Body of pancreas (tissue), 4 donors: Measurements from ENCODE around the gene PLCH1. TPM values are rescaled to one million over a fixed set of nuclear protein-coding genes. Genes with fewer than 3 reads are reported as not detected.

Source experiments
- ATAC-seq: fragments of 150-250 bp; one replicate; pipeline ENCODE4 v1.9.1; 2016
- DNase-seq, 4 donors: peaks; one replicate each; pipeline ENCODE4 v3.0.0-alpha.2; 2019
- H3K27ac ChIP-seq, 4 donors: fragments of 200-600 bp; sonication (generic); 1 replicate in 3 of 4; 2 replicates in 1 of 4; pipeline versions ENCODE4 v1.5.1 to v1.6.1; 2016 to 2019; ENCODE audit warnings: mild to moderate bottlenecking in 1 of 4, mixed read lengths in 1 of 4, moderate library complexity in 1 of 4
- H3K27me3 ChIP-seq, 2 donors: fragments of 200-600 bp; sonication (generic); one replicate each; pipeline ENCODE4 v1.6.0; 2016; ENCODE audit warnings: mild to moderate bottlenecking in 1 of 2
- H3K36me3 ChIP-seq, 2 donors: fragments of 200-600 bp; sonication (generic); replicated peaks in 1 of 2; 2 replicates each; pipeline ENCODE4 v1.5.1; 2016; ENCODE audit warnings: low read depth in 2 of 2; ENCODE audit not compliant: insufficient read depth in 1 of 2
- H3K4me1 ChIP-seq: fragments of 200-600 bp; sonication (generic); one replicate; pipeline ENCODE4 v1.6.0; 2016
- H3K4me3 ChIP-seq, 2 donors: fragments of 200-600 bp; sonication (generic); 1 replicate in 1 of 2; 2 replicates in 1 of 2; pipeline ENCODE4 v1.5.1; 2016 to 2019
- H3K9me3 ChIP-seq, 3 donors: fragments of 200-600 bp; sonication (generic); 1 replicate in 2 of 3; 2 replicates in 1 of 3; pipeline ENCODE4 v1.5.1; 2016
- CTCF ChIP-seq, 7 experiments: fragments of 450-650 bp in 4 of 7; fragments of 200-600 bp in 3 of 7; sonication (generic) in 3 of 7; IDR thresholded peaks; one replicate each; pipeline ENCODE4 v1.5.1; 2016 to 2019; ENCODE audit warnings: antibody characterized with exemption in 7 of 7
- POLR2A ChIP-seq, 3 donors: fragments of 450-650 bp; IDR thresholded peaks; one replicate each; pipeline ENCODE4 v1.6.1; 2016; ENCODE audit warnings: antibody characterized with exemption in 3 of 3, mild to moderate bottlenecking in 2 of 3
- WGBS, 2 donors: methylation state at CpG; one replicate each; pipeline ENCODE4 v1.1.5; 2017; 5-methylcytosine and 5-hydroxymethylcytosine counted together
- intact Hi-C: fragments of 100-400 bp; cut with DNase I; formaldehyde crosslinking; loops from one replicate; pipeline ENCODE4 v1.15.1; 2023
- total RNA-seq, 2 donors: library from RNA; depleted of rRNA; stranded (reverse); fragments of >200 nt; gene quantifications; one replicate each; pipeline ENCODE4 v1.1.0, GENCODE V29; 2016

PLCH1 gene
- total RNA-seq, 2 donors from 2014 or later = 3.0 to 5.2 TPM

GRCh38 chr3:155330370-155330769 is 414.5 kb downstream of the PLCH1 start:
- DNase-seq (no peak), ATAC-seq (no peak)
- Histone ChIP-seq H3K9me3 (no peaks in the 10 kb centered on the region), H3K4me3 (no peak overlapping the region), H3K27ac (no peak overlapping the region), H3K36me3 (no peaks in the 10 kb centered on the region), H3K4me1 (no peaks in the 10 kb centered on the region), H3K27me3 (no peaks in the 10 kb centered on the region)
- TF ChIP-seq CTCF (IDR thresholded peaks at IDR 0.05) (no peak), POLR2A (IDR thresholded peaks at IDR 0.05) (no peak)
- intact Hi-C loops = no loop called here

GRCh38 chr3:155329513-155330048 is 415.3 kb downstream of the PLCH1 start:
- intact Hi-C loops = loop anchor here (5.0 to 10.0 kb wide), 2 partner anchors 567 to 995 kb away; no protein-coding TSS in a partner anchor
- 76 to 83% methylated on average over 6 of the region's 6 CpGs for WGBS, 2 donors

GRCh38 chr3:155327871-155328270 is 417.0 kb downstream of the PLCH1 start:
- Histone ChIP-seq H3K27ac (no peak overlapping the region), H3K36me3 (no peaks in the 10 kb centered on the region), H3K9me3 (no peaks in the 10 kb centered on the region), H3K4me1 (no peaks in the 10 kb centered on the region), H3K4me3 (no peak overlapping the region), H3K27me3 (no peaks in the 10 kb centered on the region)
- ATAC-seq (no peak), DNase-seq (no peak)
- TF ChIP-seq CTCF (IDR thresholded peaks at IDR 0.05) (no peak), POLR2A (IDR thresholded peaks at IDR 0.05) (no peak)
- intact Hi-C loops = loop anchor here (5.0 to 10.0 kb wide), 2 partner anchors 566 to 993 kb away; no protein-coding TSS in a partner anchor
- WGBS, 2 donors = 77 to 84% methylated on average over 2 of the region's 2 CpGs

More at GRCh38 chr3:155329513-155330048, 415.3 kb downstream of the PLCH1 start:
- ATAC-seq (no peak), DNase-seq (no peak)
- H3K9me3 ChIP-seq = no peaks in the 10 kb centered on the region
- H3K27me3 ChIP-seq = no peaks in the 10 kb centered on the region
- H3K36me3 ChIP-seq = no peaks in the 10 kb centered on the region
- H3K4me1 ChIP-seq = no peaks in the 10 kb centered on the region
- H3K27ac ChIP-seq = no peak overlapping the region
- H3K4me3 ChIP-seq = no peak overlapping the region
- TF ChIP-seq POLR2A (IDR thresholded peaks at IDR 0.05) (no peak), CTCF (IDR thresholded peaks at IDR 0.05) (no peak)

GRCh38 chr3:155327430-155327829 is 417.4 kb downstream of the PLCH1 start:
- H3K27me3 ChIP-seq = no peaks in the 10 kb centered on the region
- no peak overlapping the region for H3K4me3 ChIP-seq
- WGBS, 2 donors = 74 to 82% methylated on average over 1 of the region's 1 CpG
- H3K27ac ChIP-seq = no peak overlapping the region
- no peaks in the 10 kb centered on the region for H3K4me1 ChIP-seq
- intact Hi-C loops = loop anchor here (5.0 to 10.0 kb wide), 2 partner anchors 565 to 993 kb away; no protein-coding TSS in a partner anchor
- no peak for TF ChIP-seq CTCF (IDR thresholded peaks at IDR 0.05)
- TF ChIP-seq POLR2A (IDR thresholded peaks at IDR 0.05) = no peak
- H3K36me3 ChIP-seq = no peaks in the 10 kb centered on the region
- DNase-seq = no peak
- H3K9me3 ChIP-seq = no peaks in the 10 kb centered on the region
- no peak for ATAC-seq

GRCh38 chr3:155326901-155327300 is 418.0 kb downstream of the PLCH1 start:
- no peak overlapping the region for H3K4me3 ChIP-seq
- no peaks in the 10 kb centered on the region for H3K36me3 ChIP-seq
- DNase-seq (no peak), ATAC-seq (no peak)
- H3K27me3 ChIP-seq = no peaks in the 10 kb centered on the region
- TF ChIP-seq CTCF (IDR thresholded peaks at IDR 0.05) (no peak), POLR2A (IDR thresholded peaks at IDR 0.05) (no peak)
- H3K4me1 ChIP-seq = no peaks in the 10 kb centered on the region
- H3K27ac ChIP-seq = no peak overlapping the region
- WGBS, 2 donors = 67 to 73% methylated on average over 4 of the region's 4 CpGs
- no peaks in the 10 kb centered on the region for H3K9me3 ChIP-seq
- intact Hi-C loops = loop anchor here (5.0 to 10.0 kb wide), 2 partner anchors 565 to 992 kb away; no protein-coding TSS in a partner anchor
